Activated naive CD4-positive, alpha-beta T cell treated with anti-CD3 and anti-CD28 coated beads, Interleukin-2, amount 10 ng/mL, durations not matched to agents 7 days and 5 days (primary cell): Measurements from ENCODE around the gene SLC16A5.
"Not testable (repeated sequence)": the region's sequence is repeated elsewhere in the genome, so short reads cannot be mapped to it uniquely, and the experiment has no call there.

Experiments used
- CTCF ChIA-PET: fragments of 350-600 bp; sonication (Branson Sonifier 250); formaldehyde crosslinking; loops from one replicate; lab custom pipeline; 2021; ENCODE audit warnings: antibody characterized with exemption; lab: Charles Lee
- DNase-seq: peaks from one replicate; pipeline ENCODE4 v3.0.0-alpha.2; 2020
- H3K27ac Mint-ChIP-seq: one replicate; pipeline ENCODE4 v1.8.0; 2021; ENCODE audit warnings: mild to moderate bottlenecking, moderate library complexity, mixed read lengths
- H3K27me3 Mint-ChIP-seq: one replicate; pipeline ENCODE4 v1.8.0; 2021; ENCODE audit warnings: mild to moderate bottlenecking, mixed read lengths
- H3K36me3 Mint-ChIP-seq: one replicate; pipeline ENCODE4 v1.8.0; 2021; ENCODE audit warnings: mixed read lengths
- H3K4me1 Mint-ChIP-seq: one replicate; pipeline ENCODE4 v1.8.0; 2021; ENCODE audit warnings: mixed read lengths
- H3K4me3 Mint-ChIP-seq: one replicate; pipeline ENCODE4 v1.8.0; 2021; ENCODE audit warnings: mild to moderate bottlenecking, moderate library complexity, mixed read lengths
- H3K9me3 Mint-ChIP-seq: one replicate; pipeline ENCODE4 v1.8.0; 2021; ENCODE audit warnings: mixed read lengths

Gene SLC16A5

GRCh38 chr17:75087558-75088453, at the start of gene SLC16A5:
SLC16A5 (plus strand) TSS chr17:75087954; CDS start chr17:75093637, 5,683 bp downstream.
- peak; percentile 76 for DNase-seq
- CTCF ChIA-PET: interaction anchor here (0.5 to 2.5 kb wide), 6 partner anchors 18 to 126 kb away, joined by 3 to 10 read pairs (median 4); no protein-coding TSS in a partner anchor
- Mint-ChIP-seq H3K36me3 (no peaks in the 10 kb centered on the region), H3K4me1 (peaks cover 54% of the 10 kb centered on the region), H3K27ac (peak within 1 kb of the TSS; percentile 81), H3K4me3 (peak within 1 kb of the TSS; percentile 77), H3K9me3 (no peaks in the 10 kb centered on the region), H3K27me3 (peaks cover under 1% of the 10 kb centered on the region)

GRCh38 chr17:75039238-75039637, 48.5 kb upstream of the SLC16A5 start:
- CTCF ChIA-PET: interaction anchor here (2.6 kb wide), 1 partner anchor 78 kb away, joined by 6 read pairs; no protein-coding TSS in a partner anchor
- H3K4me3 Mint-ChIP-seq: no peak overlapping the region

GRCh38 chr17:75041656-75042280, 46.0 kb upstream of the SLC16A5 start:
- CTCF ChIA-PET: interaction anchor here (1.3 to 1.6 kb wide), 2 partner anchors 16 to 18 kb away, joined by 4 read pairs; no protein-coding TSS in a partner anchor
- DNase-seq: no peak

More at GRCh38 chr17:75039238-75039637, 48.5 kb upstream of the SLC16A5 start:
- H3K9me3 Mint-ChIP-seq: no peaks in the 10 kb centered on the region
- no peak for DNase-seq
- H3K36me3 Mint-ChIP-seq: peaks cover 33% of the 10 kb centered on the region
- peaks cover 12% of the 10 kb centered on the region for H3K27me3 Mint-ChIP-seq
- peaks cover 44% of the 10 kb centered on the region for H3K4me1 Mint-ChIP-seq
- H3K27ac Mint-ChIP-seq: no peak overlapping the region

GRCh38 chr17:75043789-75044188, 44.0 kb upstream of the SLC16A5 start:
- not testable (repeated sequence) for H3K27me3 Mint-ChIP-seq, H3K27ac Mint-ChIP-seq

More at GRCh38 chr17:75041656-75042280, 46.0 kb upstream of the SLC16A5 start:
- no peaks in the 10 kb centered on the region for H3K9me3 Mint-ChIP-seq
- no peak overlapping the region for H3K27ac Mint-ChIP-seq
- H3K36me3 Mint-ChIP-seq: peaks cover 36% of the 10 kb centered on the region
- no peak overlapping the region for H3K4me3 Mint-ChIP-seq
- H3K4me1 Mint-ChIP-seq: peaks cover 39% of the 10 kb centered on the region
- no peaks in the 10 kb centered on the region for H3K27me3 Mint-ChIP-seq

GRCh38 chr17:75044716-75045115, 43.0 kb upstream of the SLC16A5 start:
- H3K4me1 Mint-ChIP-seq: peaks cover 46% of the 10 kb centered on the region
- CTCF ChIA-PET: no interaction called here
- H3K9me3 Mint-ChIP-seq: no peaks in the 10 kb centered on the region
- H3K27me3 Mint-ChIP-seq: peaks cover 3% of the 10 kb centered on the region
- H3K4me3 Mint-ChIP-seq: peak overlapping the region; percentile 54
- DNase-seq: no peak
- peaks cover 26% of the 10 kb centered on the region for H3K36me3 Mint-ChIP-seq
- no peak overlapping the region for H3K27ac Mint-ChIP-seq

More at GRCh38 chr17:75043789-75044188, 44.0 kb upstream of the SLC16A5 start:
- CTCF ChIA-PET, H3K4me3 Mint-ChIP-seq, H3K9me3 Mint-ChIP-seq, DNase-seq: not testable (repeated sequence)
- H3K4me1 Mint-ChIP-seq: peaks cover 40% of the 10 kb centered on the region
- H3K36me3 Mint-ChIP-seq: peaks cover 30% of the 10 kb centered on the region

GRCh38 chr17:75045946-75046406, 41.8 kb upstream of the SLC16A5 start:
- DNase-seq, H3K27me3 Mint-ChIP-seq, H3K9me3 Mint-ChIP-seq: not testable (repeated sequence)
- Mint-ChIP-seq H3K4me3 (peak overlapping the region; percentile 97), H3K4me1 (peaks cover 47% of the 10 kb centered on the region), H3K36me3 (peaks cover 22% of the 10 kb centered on the region), H3K27ac (peak overlapping the region; percentile 96)
- CTCF ChIA-PET: interaction anchor here (0.6 to 0.8 kb wide), 2 partner anchors 11 to 156 kb away, joined by 3 read pairs; no protein-coding TSS in a partner anchor

GRCh38 chr17:75046407-75047289, 41.1 kb upstream of the SLC16A5 start, which contains the start of the genes ATP5PD and KCTD2:
ATP5PD (minus strand) TSS chr17:75046969; CDS start chr17:75042650, 4,319 bp downstream.
KCTD2 (plus strand) TSS chr17:75047225; CDS start chr17:75047251, 26 bp downstream.
- Mint-ChIP-seq H3K4me1 (peaks cover 49% of the 10 kb centered on the region), H3K27me3 (peaks cover 3% of the 10 kb centered on the region), H3K27ac (peak within 1 kb of the TSS; percentile 96), H3K36me3 (peaks cover 21% of the 10 kb centered on the region), H3K4me3 (peak within 1 kb of the TSS; percentile 97), H3K9me3 (no peaks in the 10 kb centered on the region)
- CTCF ChIA-PET: interaction anchor here (0.6 to 2.4 kb wide), 5 partner anchors 10 to 155 kb away, joined by 3 to 11 read pairs (median 3); no protein-coding TSS in a partner anchor
- DNase-seq: peak; percentile 97

- peak; percentile 55 for DNase-seq
- Mint-ChIP-seq H3K36me3 (peaks cover 20% of the 10 kb centered on the region), H3K4me1 (peaks cover 49% of the 10 kb centered on the region)
These were observed 40.2 kb upstream of the SLC16A5 start for GRCh38 chr17:75047398-75048098.

GRCh38 chr17:75048249-75048878, 39.4 kb upstream of the SLC16A5 start:
- H3K9me3 Mint-ChIP-seq: no peaks in the 10 kb centered on the region
- peaks cover 27% of the 10 kb centered on the region for H3K36me3 Mint-ChIP-seq
- peaks cover 49% of the 10 kb centered on the region for H3K4me1 Mint-ChIP-seq
- peaks cover 3% of the 10 kb centered on the region for H3K27me3 Mint-ChIP-seq
- no peak overlapping the region for H3K27ac Mint-ChIP-seq
- DNase-seq: no peak
- H3K4me3 Mint-ChIP-seq: peak overlapping the region; percentile 95
- CTCF ChIA-PET: interaction anchor here (0.5 to 3.0 kb wide), 5 partner anchors 11 to 192 kb away, joined by 4 to 12 read pairs (median 10); no protein-coding TSS in a partner anchor

More at GRCh38 chr17:75047398-75048098, 40.2 kb upstream of the SLC16A5 start:
- H3K27me3 Mint-ChIP-seq: peaks cover 3% of the 10 kb centered on the region
- peak overlapping the region; percentile 89 for H3K27ac Mint-ChIP-seq
- H3K4me3 Mint-ChIP-seq: peak overlapping the region; percentile 95
- H3K9me3 Mint-ChIP-seq: no peaks in the 10 kb centered on the region
- CTCF ChIA-PET: interaction anchor here (0.6 to 3.0 kb wide), 5 partner anchors 10 to 193 kb away, joined by 3 to 12 read pairs (median 4); no protein-coding TSS in a partner anchor

- peaks cover 45% of the 10 kb centered on the region for H3K4me1 Mint-ChIP-seq
- DNase-seq: no peak
- peaks cover 3% of the 10 kb centered on the region for H3K27me3 Mint-ChIP-seq
- H3K4me3 Mint-ChIP-seq: peak overlapping the region; percentile 95
- H3K36me3 Mint-ChIP-seq: peaks cover 24% of the 10 kb centered on the region
- CTCF ChIA-PET: interaction anchor here (1.2 to 3.0 kb wide), 5 partner anchors 11 to 192 kb away, joined by 3 to 12 read pairs (median 10); no protein-coding TSS in a partner anchor
- no peaks in the 10 kb centered on the region for H3K9me3 Mint-ChIP-seq
- no peak overlapping the region for H3K27ac Mint-ChIP-seq
These were observed 38.7 kb upstream of the SLC16A5 start for GRCh38 chr17:75049057-75049456.

GRCh38 chr17:75049706-75050105, 38.0 kb upstream of the SLC16A5 start:
- H3K36me3 Mint-ChIP-seq: peaks cover 25% of the 10 kb centered on the region
- H3K4me3 Mint-ChIP-seq: no peak overlapping the region
- no peaks in the 10 kb centered on the region for H3K9me3 Mint-ChIP-seq
- DNase-seq: no peak
- H3K27ac Mint-ChIP-seq: no peak overlapping the region
- CTCF ChIA-PET: interaction anchor here (1.0 to 3.0 kb wide), 4 partner anchors 10 to 88 kb away, joined by 3 to 12 read pairs (median 6); no protein-coding TSS in a partner anchor
- H3K27me3 Mint-ChIP-seq: peaks cover 3% of the 10 kb centered on the region
- peaks cover 42% of the 10 kb centered on the region for H3K4me1 Mint-ChIP-seq

GRCh38 chr17:75051941-75052340, 35.8 kb upstream of the SLC16A5 start:
- peaks cover 3% of the 10 kb centered on the region for H3K27me3 Mint-ChIP-seq
- H3K4me3 Mint-ChIP-seq: no peak overlapping the region
- peaks cover 32% of the 10 kb centered on the region for H3K36me3 Mint-ChIP-seq
- H3K4me1 Mint-ChIP-seq: peaks cover 31% of the 10 kb centered on the region
- CTCF ChIA-PET: interaction anchor here (1.4 kb wide), 1 partner anchor 8 kb away, joined by 4 read pairs; no protein-coding TSS in a partner anchor
- H3K9me3 Mint-ChIP-seq: no peaks in the 10 kb centered on the region
- no peak overlapping the region for H3K27ac Mint-ChIP-seq
- DNase-seq: no peak
